HG03064 (cell line): ENCODE measurements around the gene C11orf21.

Source experiments
- ATAC-seq: cut with Tn5 transposase; IDR thresholded peaks from one replicate; pipeline ENCODE4 v1.9.1; 2021; ENCODE audit warnings: low read depth; ENCODE audit not compliant: unreplicated experiment

Gene C11orf21

GRCh38 chr11:2309251-2310072 is 7.7 kb upstream of the C11orf21 start:
- ATAC-seq: no peak

- no peak for ATAC-seq
These were observed 7.0 kb upstream of the C11orf21 start for GRCh38 chr11:2308713-2309112.

- no peak for ATAC-seq
These were observed 6.0 kb upstream of the C11orf21 start for GRCh38 chr11:2307501-2308331.

GRCh38 chr11:2306877-2307500 is 5.3 kb upstream of the C11orf21 start:
- no peak for ATAC-seq

- ATAC-seq: no peak
These were observed 4.7 kb upstream of the C11orf21 start for GRCh38 chr11:2306452-2306823.

DNA sequence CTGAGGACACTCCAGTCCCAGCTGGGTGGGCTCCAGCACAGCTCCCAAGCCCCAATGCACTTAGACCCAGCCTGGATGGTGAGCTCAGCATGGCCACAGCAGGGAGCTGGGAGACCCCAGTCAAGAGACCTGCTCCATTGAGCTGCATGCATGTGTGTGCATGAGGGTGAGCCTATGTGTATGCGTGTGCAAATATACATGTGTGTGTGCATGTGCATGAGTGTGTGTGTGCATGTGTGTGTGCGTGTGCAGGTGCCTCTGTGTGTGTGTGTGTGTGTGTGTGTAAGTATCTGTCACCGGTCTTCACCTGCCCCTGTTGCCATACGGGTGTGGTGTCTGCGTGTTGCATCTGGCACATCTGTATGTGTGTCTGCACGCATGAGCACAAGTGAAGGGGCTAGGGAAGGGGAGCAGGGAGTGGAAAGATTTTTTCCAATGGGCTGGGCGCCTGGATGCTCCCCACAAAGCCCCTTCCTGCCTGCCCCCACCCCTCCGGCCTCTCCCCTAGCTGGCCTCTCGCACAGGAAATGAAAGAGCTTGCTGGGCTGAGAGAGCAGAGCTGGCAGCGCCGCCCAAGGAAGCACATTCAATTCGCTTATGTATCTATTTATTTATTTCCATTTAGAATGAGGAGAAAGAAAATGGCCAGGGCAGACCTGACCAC is 4.2 kb upstream of the C11orf21 start:
- no peak for ATAC-seq

DNA sequence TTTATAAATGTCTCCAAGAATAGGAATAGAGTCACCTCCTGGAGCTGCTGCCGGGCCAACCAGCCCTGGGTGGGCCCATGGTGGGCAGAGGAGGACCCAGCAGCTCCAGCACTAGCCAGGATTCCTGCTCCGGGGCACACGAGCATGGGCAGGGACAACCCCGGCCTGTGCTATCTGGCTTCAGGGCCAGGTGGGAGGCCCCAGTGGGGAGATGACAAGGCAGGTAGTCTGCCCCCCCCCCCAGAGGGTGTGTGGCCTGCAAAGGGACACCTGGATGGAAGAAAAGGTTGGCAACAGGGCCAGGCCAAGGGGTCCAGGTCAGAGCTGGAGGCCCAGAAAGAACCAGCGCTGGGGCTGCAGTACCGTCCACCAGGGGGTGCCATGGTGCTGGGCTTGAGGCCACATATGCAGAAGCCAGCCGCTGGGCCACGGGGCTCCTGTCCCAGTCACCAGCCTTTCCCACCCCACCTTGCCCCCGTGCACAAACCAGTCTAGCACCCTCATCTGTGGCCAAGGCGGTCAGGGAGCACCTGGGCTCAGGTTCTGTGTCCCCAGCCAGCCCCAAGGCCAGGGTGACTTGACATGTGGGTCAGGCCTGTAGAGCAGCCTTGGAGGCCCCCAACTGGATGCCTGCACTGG is 3.5 kb upstream of the C11orf21 start:
- ATAC-seq: no peak

GRCh38 chr11:2304506-2305139 is 2.9 kb upstream of the C11orf21 start:
- ATAC-seq: no peak

GRCh38 chr11:2303627-2304505 is 2.1 kb upstream of the C11orf21 start:
- ATAC-seq: no peak

GRCh38 chr11:2302896-2303626 is 1.3 kb upstream of the C11orf21 start:
- no peak for ATAC-seq

- no peak for ATAC-seq
These were observed 683 bp upstream of the C11orf21 start for GRCh38 chr11:2302306-2302895.

GRCh38 chr11:2300936-2301630 is 635 bp downstream of the C11orf21 start:
- ATAC-seq: no peak

DNA sequence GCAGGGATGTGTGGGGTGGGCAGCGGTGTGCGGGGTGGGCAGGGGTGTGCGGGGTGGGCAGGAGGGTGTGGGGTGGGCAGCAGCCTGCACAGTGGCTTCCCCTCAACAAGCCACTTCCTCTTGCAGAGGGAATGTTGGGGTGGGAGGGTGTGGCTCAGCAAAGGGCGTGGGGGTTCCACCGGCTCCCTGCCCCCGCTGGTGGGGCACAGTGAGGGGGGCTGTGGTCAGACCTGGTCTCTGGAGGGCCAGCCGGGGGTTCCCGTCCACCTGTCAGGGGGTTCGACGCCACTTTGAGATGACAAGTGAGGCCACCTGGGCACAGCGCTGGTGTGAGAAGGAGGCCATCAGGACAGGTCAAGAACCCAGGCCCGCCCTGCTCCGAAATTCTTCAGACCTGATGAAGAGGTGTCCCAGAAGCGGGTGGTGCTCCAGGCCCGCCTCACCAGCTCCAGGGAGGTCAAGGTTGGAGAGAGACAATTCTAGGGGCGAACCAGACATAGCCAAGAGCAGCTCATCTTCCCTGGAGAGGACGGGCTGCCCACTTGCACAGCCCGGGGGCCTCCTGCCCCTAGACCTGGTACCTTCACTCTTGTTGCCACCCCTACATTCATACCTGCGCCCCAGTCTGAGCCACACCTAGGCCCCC is 1.3 kb downstream of the C11orf21 start:
- no peak for ATAC-seq

DNA sequence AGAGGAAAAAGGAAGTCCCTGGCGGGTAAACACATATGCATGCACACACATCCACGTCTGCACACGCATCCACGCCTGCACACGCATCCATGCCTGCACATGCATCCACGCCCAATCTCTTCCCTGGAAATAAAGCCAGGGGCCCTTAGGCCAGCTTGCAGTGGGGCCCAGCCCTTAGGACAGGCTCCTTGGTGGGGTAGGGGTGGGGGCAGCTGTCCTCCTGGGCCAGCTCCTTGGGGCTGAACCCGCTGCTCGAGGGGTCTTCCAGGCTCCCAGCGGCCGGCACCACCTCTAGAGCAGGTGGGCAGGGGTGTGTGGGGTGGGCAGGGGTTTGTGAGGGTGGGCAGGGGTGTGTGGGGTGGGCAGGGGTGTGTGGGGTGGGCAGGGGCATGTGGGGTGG is 1.9 kb downstream of the C11orf21 start:
- ATAC-seq: no peak

GRCh38 chr11:2298795-2299761 is 2.6 kb downstream of the C11orf21 start:
- ATAC-seq: no peak
